Ovary (tissue), 3 donors: ENCODE measurements around the gene FAM161A.

Experiments
- EP300 ChIP-seq: sonication (generic); formaldehyde crosslinking; IDR thresholded peaks from one replicate; pipeline ENCODE4 v1.6.1; 2017; ENCODE audit warnings: antibody characterized with exemption
- POLR2A ChIP-seq: fragments of 450-650 bp; IDR thresholded peaks from one replicate; pipeline ENCODE4 v1.6.1; 2017; ENCODE audit warnings: antibody characterized with exemption, mild to moderate bottlenecking, moderate library complexity
- TF ChIP-seq, protein P1 (sequence below), 3 donors: fragments of 450-650 bp in 2 of 3; fragments of 200-600 bp in 1 of 3; IDR thresholded peaks; one replicate each; pipeline versions ENCODE4 v1.5.1 to v1.8.0; 2016 to 2022; ENCODE audit warnings: antibody characterized with exemption in 3 of 3, mild to moderate bottlenecking in 1 of 3
- donor health status: DM: no; HTN: no; CAD: no.

GRCh38 chr2:61854564-61855317 is 881 bp upstream of the FAM161A start:
- TF ChIP-seq, protein P1, sequence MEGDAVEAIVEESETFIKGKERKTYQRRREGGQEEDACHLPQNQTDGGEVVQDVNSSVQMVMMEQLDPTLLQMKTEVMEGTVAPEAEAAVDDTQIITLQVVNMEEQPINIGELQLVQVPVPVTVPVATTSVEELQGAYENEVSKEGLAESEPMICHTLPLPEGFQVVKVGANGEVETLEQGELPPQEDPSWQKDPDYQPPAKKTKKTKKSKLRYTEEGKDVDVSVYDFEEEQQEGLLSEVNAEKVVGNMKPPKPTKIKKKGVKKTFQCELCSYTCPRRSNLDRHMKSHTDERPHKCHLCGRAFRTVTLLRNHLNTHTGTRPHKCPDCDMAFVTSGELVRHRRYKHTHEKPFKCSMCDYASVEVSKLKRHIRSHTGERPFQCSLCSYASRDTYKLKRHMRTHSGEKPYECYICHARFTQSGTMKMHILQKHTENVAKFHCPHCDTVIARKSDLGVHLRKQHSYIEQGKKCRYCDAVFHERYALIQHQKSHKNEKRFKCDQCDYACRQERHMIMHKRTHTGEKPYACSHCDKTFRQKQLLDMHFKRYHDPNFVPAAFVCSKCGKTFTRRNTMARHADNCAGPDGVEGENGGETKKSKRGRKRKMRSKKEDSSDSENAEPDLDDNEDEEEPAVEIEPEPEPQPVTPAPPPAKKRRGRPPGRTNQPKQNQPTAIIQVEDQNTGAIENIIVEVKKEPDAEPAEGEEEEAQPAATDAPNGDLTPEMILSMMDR (IDR thresholded peaks at IDR 0.05): no peak
- no peak for TF ChIP-seq POLR2A
- TF ChIP-seq EP300: no peak
